Stimulated activated CD4-positive, alpha-beta T cell treated with anti-CD3 and anti-CD28 coated beads, TNF-alpha, amount 100 ng/mL, for 4 hours (primary cell): ENCODE data around the gene B3GAT2.
A peak's percentile ranks its signal among the peaks of the same experiment; 100 is the strongest.

ENCODE experiments used
- DNase-seq, 3 experiments: peaks; one replicate each; pipeline ENCODE4 v3.0.0-alpha.2; 2020; ENCODE audit warnings: low read depth in 3 of 3

B3GAT2 gene

GRCh38 chr6:70900047-70900446, 56.8 kb downstream of the B3GAT2 start:
- DNase-seq = no peak

- no peak for DNase-seq
Observed at GRCh38 chr6:70894001-70894400, 62.9 kb downstream of the B3GAT2 start.

GRCh38 chr6:70889270-70889669, 67.6 kb downstream of the B3GAT2 start:
- DNase-seq = no peak

- no peak for DNase-seq
Observed at GRCh38 chr6:70886661-70887060, 70.2 kb downstream of the B3GAT2 start.

GRCh38 chr6:70886071-70886470, 70.8 kb downstream of the B3GAT2 start:
- no peak for DNase-seq

- DNase-seq = peak in 2 of 3 experiments; percentile 6 to 38
Observed at GRCh38 chr6:70884074-70884983, 72.5 kb downstream of the B3GAT2 start.

- no peak for DNase-seq
Observed at GRCh38 chr6:70879496-70879895, 77.4 kb downstream of the B3GAT2 start.

- DNase-seq = no peak
Observed at GRCh38 chr6:70874181-70874913, 82.5 kb downstream of the B3GAT2 start.

GRCh38 chr6:70872469-70872868, 84.4 kb downstream of the B3GAT2 start:
- no peak for DNase-seq

GRCh38 chr6:70864401-70864800, 92.5 kb downstream of the B3GAT2 start:
- no peak for DNase-seq

GRCh38 chr6:70863343-70863742, 93.5 kb downstream of the B3GAT2 start:
- DNase-seq = no peak

- no peak for DNase-seq
Observed at GRCh38 chr6:70860920-70861319, 95.9 kb downstream of the B3GAT2 start.

- no peak for DNase-seq
Observed at GRCh38 chr6:70860045-70860444, 96.8 kb downstream of the B3GAT2 start.

- no peak for DNase-seq
Observed at GRCh38 chr6:70857387-70858077, 99.3 kb downstream of the B3GAT2 start.

- no peak for DNase-seq
Observed at GRCh38 chr6:70852667-70853246, 104.1 kb downstream of the B3GAT2 start.

GRCh38 chr6:70849348-70850069, 107.4 kb downstream of the B3GAT2 start:
- no peak for DNase-seq

GRCh38 chr6:70847106-70848084, 109.5 kb downstream of the B3GAT2 start:
- DNase-seq = no peak

- no peak for DNase-seq
Observed at GRCh38 chr6:70846207-70846835, 110.5 kb downstream of the B3GAT2 start.

GRCh38 chr6:70844301-70844700, 112.6 kb downstream of the B3GAT2 start:
- no peak for DNase-seq
